Epithelial cell of prostate (primary cell): ENCODE results near the gene PLOD1.

Experiments
- DNase-seq: peaks from one replicate; pipeline ENCODE4 v3.0.0-alpha.2; 2011; ENCODE audit warnings: low read depth, low spot score
- H3K27ac ChIP-seq: fragments of 450-650 bp; 2 replicates; pipeline ENCODE4 v1.5.1; 2017; ENCODE audit warnings: mild to moderate bottlenecking

Gene PLOD1

DNA sequence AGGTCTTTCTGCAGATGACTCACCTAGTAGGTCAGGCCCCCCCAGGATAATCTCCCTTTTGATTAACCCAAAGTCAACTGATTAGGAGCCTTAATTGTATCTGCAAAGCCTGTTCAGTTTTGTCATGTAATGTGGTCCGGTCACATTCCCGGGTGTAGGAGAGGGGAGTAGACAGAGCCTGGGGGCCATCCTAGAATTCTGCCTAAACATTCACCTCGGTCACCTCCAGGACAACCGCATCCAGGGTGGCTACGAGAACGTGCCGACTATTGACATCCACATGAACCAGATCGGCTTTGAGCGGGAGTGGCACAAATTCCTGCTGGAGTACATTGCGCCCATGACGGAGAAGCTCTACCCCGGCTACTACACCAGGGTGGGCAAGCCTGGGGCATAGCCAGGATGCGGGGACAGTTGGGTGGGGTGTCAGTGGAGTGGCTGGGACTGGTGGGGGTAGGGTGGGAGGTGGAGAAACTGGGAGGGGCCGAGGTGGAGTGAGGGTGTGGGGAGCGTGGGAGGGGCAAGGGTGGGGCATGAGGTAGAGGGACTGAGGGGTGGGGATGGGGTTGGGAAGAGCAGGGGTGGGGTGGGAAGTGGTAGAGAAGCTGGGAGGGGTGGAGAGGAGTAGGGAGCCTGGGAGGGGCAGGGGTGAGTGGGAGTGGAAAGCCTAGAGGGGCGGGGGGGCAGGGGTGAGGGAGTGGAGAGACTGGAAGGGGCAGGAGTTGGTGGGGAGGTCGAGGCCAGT, 36.1 kb downstream of the PLOD1 start:
- no peak for DNase-seq
- H3K27ac ChIP-seq, result no peak overlapping the region

DNA sequence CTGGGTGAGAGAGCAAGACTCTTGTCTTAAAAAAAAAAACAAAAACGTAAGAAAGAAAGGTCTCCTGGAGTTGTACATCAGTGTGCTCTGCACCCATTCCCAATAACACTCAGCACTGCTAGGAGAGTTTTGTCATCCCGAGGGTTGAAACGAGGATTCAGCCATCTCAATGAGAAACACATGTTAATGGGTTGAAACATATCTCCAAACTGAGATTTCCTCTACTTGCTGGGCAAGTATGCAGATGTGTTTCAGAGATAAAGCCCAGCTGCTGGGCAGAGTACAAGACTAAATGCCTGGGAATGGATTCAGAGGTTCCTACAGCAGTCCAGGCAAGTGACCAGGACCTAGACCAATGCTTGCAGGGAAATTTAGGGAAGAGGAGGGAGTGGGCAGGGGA, 43.1 kb downstream of the PLOD1 start:
- no peak overlapping the region for H3K27ac ChIP-seq
- DNase-seq, result no peak

- no peak overlapping the region for H3K27ac ChIP-seq
- DNase-seq, result no peak
Measured at GRCh38 chr1:11978301-11978700, 43.8 kb downstream of the PLOD1 start.

DNA sequence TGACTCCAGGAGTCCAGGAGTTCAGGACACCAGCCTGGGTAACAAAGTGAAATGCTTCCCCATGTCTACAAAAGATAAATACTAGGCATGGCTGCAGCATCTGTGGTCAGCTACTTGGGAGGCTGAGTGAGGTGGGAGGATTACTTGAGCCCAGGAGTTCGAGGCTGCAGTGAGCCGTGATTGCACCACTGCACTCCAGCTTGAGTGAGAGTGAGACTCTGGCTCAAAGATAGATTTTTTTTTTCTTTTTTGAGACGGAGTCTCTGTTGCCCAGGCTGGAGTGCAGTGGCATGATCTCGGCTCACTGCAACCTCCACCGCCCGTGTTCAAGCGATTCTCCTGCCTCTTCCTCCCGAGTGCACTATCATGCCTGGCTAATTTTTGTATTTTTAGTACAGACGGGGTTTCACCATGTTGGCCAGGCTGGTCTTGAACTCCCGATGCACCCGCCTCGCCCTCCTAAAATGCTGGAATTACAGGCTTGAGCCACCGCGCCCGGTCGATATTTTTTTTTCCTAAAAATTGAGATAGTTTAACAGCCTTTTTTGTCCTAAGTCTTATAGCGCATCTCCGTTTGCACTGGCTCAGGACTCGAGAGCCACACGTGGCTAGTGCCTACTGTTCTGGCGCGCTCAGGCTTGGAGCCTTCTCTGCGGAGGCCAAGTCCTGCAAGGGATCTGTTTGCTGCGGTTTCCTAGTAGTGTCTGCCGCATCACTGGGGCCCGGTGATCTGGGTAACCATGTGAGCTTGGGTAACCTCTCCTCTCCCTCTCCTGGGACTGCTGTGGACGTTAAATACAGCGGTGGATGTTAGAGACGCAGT, 44.7 kb downstream of the PLOD1 start:
- no peak for DNase-seq

GRCh38 chr1:11979851-11980675, 45.5 kb downstream of the PLOD1 start, which contains the start of gene MFN2:
TSS of gene MFN2 (plus strand) at chr1:11980444. CDS start at chr1:11989169, 8,725 bp downstream.
- DNase-seq, result peak; percentile 71
- peak within 1 kb of the TSS; percentile 96 for H3K27ac ChIP-seq

More for the DNA sequence above, 44.7 kb downstream of the PLOD1 start:
- peak overlapping the region; percentile 96 for H3K27ac ChIP-seq

- no peak for DNase-seq
- H3K27ac ChIP-seq, result peak overlapping the region; percentile 96
Measured at GRCh38 chr1:11980676-11980972, 46.1 kb downstream of the PLOD1 start.

- DNase-seq, result peak; percentile 91
- H3K27ac ChIP-seq, result peak overlapping the region; percentile 96
Measured at GRCh38 chr1:11981378-11982009, 47.0 kb downstream of the PLOD1 start.

GRCh38 chr1:11982010-11982392, 47.5 kb downstream of the PLOD1 start:
- H3K27ac ChIP-seq, result peak overlapping the region; percentile 96

DNA sequence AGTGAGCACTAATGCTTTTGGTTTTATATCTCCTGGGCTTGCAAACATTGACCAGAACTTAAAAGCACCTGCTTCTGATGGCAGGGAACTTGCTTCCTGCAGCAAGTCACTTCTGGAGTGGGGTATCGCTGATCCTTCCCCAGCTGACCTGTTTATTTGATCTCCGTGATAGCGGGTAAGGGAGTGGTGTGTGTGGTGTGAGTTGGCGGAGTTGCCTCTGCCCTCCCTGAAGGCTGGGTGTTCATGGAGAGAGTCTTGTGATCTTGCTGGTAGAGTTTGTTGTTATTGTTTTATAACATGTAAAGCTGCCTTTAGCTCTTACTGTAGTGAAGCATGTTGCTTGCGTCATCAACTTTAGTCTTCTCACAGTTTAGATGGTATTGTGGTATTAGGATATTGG, 49.6 kb downstream of the PLOD1 start:
- no peak overlapping the region for H3K27ac ChIP-seq
- no peak for DNase-seq

More at GRCh38 chr1:11982010-11982392, 47.5 kb downstream of the PLOD1 start:
- DNase-seq, result no peak

DNA sequence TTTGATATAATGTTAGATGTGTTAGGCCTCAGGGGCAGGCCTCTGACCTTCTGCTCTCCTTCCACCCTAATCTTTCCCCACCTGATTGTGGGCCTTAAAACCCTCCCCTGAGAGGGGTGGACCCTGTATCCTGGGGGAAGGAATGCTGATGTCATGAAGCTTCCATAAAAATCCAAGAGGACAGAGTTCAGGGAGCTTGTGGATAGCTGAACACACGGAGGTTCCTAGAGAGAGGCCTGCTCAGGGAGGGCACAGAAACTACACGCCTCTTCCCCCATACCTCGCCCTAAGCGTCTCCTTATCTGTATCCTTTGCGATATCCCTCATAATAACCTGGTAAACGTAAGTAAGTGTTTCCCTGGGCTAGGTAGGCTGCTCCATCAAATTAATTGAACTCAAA, 50.1 kb downstream of the PLOD1 start:
- no peak overlapping the region for H3K27ac ChIP-seq
- no peak for DNase-seq

- no peak for DNase-seq
- H3K27ac ChIP-seq, result no peak overlapping the region
Measured at GRCh38 chr1:11985171-11985570, 50.7 kb downstream of the PLOD1 start.

GRCh38 chr1:11985851-11986250, 51.3 kb downstream of the PLOD1 start:
- DNase-seq, result no peak
- H3K27ac ChIP-seq, result no peak overlapping the region

GRCh38 chr1:11989669-11990068, 55.2 kb downstream of the PLOD1 start:
- H3K27ac ChIP-seq, result no peak overlapping the region
- DNase-seq, result no peak

DNA sequence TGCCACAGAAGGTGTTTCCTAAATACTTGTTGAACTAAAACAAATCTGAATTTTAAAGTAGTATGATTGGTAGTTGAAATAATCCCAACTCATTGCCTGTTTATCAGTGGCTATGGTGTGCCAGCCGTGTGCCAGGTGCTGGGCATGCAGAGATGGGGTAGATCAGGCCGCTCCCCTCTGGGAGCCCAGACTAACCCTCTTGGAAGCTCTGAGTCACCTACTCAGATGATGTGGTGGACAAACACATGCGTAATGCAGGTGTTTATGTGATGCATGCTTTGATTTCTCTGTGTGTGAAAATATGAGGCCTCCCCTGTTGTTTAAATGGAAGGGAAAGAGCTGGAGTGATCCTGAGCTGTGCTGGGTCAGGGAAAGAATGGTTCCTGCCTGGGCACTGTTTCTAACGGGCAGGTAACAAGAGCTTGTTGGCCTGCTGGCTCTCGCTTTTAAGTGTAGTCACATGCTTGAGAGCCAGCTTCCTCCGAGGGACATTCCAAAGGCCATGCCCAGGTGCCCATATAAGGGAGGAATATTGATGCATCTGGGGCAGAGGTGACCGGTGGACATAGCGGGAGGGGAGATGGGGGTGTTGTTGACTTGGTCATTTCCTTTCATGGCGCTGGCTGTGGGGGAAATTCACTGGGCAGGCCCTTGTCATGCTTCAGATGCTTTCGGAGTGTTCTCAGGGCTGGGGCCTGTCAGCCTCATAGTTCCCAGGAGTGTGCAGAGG, 56.0 kb downstream of the PLOD1 start:
- no peak overlapping the region for H3K27ac ChIP-seq
- DNase-seq, result no peak

GRCh38 chr1:11991969-11992676, 57.6 kb downstream of the PLOD1 start:
- no peak overlapping the region for H3K27ac ChIP-seq
- no peak for DNase-seq

DNA sequence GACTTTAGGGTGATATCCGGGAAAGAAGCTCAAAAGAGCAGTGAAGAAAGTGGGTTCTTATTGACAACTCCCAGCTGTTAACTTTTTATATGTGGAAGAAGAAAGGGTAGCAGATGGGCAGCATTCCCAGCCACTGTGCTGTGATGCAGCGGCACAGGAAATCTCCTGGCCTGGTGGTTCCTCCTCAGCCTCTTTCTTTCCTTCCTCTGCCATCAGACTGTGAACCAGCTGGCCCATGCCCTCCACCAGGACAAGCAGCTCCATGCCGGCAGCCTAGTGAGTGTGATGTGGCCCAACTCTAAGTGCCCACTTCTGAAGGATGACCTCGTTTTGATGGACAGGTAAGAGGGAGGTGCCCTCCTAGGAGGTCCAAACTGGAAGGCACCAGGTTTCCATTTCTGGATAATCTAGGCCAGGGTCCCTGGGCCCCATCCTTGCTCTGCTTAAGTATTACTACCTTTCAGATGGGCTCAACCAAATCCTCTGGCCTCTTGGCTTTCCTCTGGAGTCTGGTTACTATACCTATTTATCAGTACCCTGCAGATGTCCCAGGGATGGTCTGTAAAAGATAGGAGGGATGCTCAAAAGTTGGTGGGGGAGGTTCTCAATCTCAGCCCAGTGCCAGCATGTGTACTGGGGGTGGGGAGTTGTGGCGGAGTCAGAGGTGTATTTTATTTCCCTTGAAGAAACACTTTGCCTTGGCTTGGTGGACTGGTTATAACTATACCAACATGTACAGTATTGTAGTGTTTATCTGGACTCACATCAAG, 62.7 kb downstream of the PLOD1 start:
- no peak overlapping the region for H3K27ac ChIP-seq

DNA sequence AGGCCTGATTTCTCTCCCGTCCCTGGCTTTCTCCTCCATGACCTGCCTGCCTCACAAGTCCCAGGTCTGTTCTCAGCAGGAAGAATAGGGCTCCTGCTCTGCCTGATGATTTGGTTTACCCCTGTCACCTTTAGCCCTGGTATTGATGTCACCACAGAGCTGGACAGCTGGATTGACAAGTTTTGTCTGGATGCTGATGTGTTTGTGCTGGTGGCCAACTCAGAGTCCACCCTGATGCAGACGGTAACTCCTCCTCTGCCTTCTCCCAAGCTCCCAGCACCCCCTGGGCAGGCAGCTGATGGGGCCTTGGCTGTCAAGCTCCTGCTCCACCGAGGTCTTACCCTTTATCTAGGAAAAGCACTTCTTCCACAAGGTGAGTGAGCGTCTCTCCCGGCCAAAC, 64.1 kb downstream of the PLOD1 start:
- H3K27ac ChIP-seq, result no peak overlapping the region

More for the DNA sequence above, 62.7 kb downstream of the PLOD1 start:
- no peak for DNase-seq

DNA sequence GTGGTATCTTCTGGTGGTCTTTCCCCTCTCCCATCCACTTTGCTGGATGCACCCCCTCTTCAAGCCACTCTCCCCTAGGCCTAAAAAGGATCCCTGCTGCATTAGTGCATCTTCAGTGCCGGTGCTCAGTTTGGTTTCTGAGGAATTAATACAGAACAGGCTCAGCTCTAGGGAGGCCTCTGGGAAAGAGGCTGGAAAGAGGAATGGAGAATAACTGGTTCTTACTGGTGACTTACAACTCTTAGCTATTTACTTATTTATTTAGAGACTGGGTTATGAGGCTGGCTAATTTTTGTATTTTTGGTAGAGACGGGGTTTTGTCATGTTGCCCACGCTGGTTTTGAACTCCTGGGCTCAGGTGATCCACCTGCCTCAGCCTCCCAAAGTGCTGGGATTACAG, 64.7 kb downstream of the PLOD1 start:
- no peak for DNase-seq
- no peak overlapping the region for H3K27ac ChIP-seq

More for the DNA sequence above, 64.1 kb downstream of the PLOD1 start:
- no peak for DNase-seq
